Mucosa of rectum (tissue), 2 donors: ENCODE measurements around the gene CCDC152.
"Not testable (repeated sequence)": the region's sequence is repeated elsewhere in the genome, so short reads cannot be mapped to it uniquely, and the experiment has no call there.

Experiments used
- H3K27ac ChIP-seq, 2 donors: one replicate each; pipeline ENCODE4 v1.7.0; 2013; ENCODE audit warnings: inconsistent platforms in 2 of 2, low read depth in 2 of 2, low read length in 2 of 2
- H3K27me3 ChIP-seq, 2 donors: one replicate each; pipeline ENCODE4 v1.7.0; 2013; ENCODE audit warnings: low read length in 2 of 2; ENCODE audit not compliant: control insufficient read depth in 2 of 2, insufficient read depth in 2 of 2
- H3K36me3 ChIP-seq, 2 donors: one replicate each; pipeline ENCODE4 v1.7.0; 2013; ENCODE audit warnings: low read length in 2 of 2; ENCODE audit not compliant: control insufficient read depth in 2 of 2, insufficient read depth in 2 of 2
- H3K4me1 ChIP-seq, 2 donors: one replicate each; pipeline ENCODE4 v1.7.0; 2013; ENCODE audit warnings: low read length in 2 of 2, mild to moderate bottlenecking in 1 of 2; ENCODE audit not compliant: control insufficient read depth in 2 of 2, insufficient read depth in 2 of 2
- H3K4me3 ChIP-seq, 2 donors: one replicate each; pipeline ENCODE4 v1.7.0; 2013; ENCODE audit warnings: low read length in 2 of 2
- H3K9ac ChIP-seq, 2 donors: one replicate each; pipeline ENCODE4 v1.7.0; 2013; ENCODE audit warnings: low read length in 2 of 2, low read depth in 1 of 2, mild to moderate bottlenecking in 1 of 2
- H3K9me3 ChIP-seq, 2 donors: one replicate each; pipeline ENCODE4 v1.7.0; 2013; ENCODE audit warnings: low read length in 2 of 2; ENCODE audit not compliant: control insufficient read depth in 2 of 2
- donor health status: healthy.
- donor health status: Normal muscosa, but diverticular disease.

CCDC152 gene

DNA sequence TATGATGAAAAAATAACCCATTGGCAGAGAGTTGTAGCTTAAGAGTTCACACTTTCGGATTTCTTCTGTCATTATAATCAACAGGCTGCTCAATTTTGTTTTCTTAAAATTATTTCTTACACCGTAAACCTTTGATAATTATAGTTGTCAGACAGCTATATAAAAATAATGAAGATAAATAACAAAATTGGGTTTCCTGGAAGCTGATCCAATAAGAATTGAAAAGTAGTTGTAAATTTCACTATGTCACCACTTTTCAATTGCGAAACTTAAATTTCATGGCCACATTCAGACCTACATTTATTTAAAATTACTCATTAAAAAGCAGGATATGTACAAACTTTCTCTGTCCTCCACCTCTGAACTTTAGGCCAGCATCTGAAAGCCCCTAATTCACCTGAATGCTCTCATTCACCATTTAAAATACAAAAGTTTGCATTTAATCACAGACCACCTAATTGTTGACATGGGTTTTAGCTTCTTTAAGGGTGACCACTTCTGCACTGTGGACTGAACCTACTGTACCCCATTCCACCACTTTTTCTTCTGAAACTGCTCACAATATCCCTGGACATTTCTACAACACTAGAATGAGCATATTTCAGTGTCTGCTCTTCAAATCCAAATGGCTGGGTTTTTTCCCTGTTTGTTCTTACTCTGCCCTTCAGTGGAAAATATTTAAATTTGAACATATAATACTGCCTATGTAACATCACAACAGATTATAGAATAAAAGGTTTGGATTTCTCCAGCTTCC, 54.4 kb downstream of the CCDC152 start:
- peak overlapping the region; percentile 71 to 88 for H3K27ac ChIP-seq
- no peaks in the 10 kb centered on the region for H3K27me3 ChIP-seq
- peaks cover 0 to 9% of the 10 kb centered on the region in 2 donors for H3K4me1 ChIP-seq

DNA sequence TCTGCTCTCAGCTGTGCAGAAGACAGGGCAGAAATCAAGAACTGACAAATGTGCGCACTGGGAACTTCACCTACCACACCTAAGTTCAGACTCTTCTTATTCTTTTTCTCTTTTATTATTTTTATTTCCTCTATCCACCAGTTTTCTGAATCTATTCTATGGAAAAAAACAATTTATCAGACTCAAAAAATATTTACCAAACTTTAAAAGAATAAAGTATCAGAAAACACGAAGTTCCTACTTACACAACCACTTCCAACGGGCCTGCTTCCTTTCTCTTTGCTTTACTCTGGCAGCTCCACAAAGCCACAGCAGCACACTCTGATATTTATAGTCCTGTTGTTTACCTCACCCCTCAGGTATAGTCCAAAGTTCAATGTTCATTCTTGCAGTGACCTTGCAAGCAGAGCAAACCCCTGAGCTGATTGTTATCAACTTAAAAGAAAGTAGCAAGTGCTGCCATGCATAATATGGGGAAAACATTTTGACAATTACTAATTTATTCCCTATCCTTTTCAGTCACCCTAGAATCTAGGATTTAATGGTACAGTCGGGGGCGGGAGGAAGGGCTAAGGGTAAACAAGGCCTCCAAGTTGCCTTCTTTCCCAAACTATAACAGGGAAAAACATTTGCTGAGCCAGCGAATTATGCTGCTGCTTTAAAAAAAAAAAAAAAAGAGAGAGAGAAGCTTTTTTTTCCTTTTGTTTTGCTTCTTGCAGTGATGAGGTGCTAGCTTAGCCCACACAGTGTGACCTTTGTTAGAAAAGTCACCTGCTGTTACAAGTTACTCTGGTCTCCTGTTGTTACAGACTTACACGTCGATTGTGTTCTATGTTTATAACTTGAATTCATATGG, 55.2 kb downstream of the CCDC152 start, which contains the start of gene SELENOP:
Gene SELENOP, minus strand, starts transcription at position 302 of the 856 bp plus-strand sequence. CDS start 3,539 bp downstream, outside the sequence.
- Histone ChIP-seq H3K4me1 (peaks cover 0 to 9% of the 10 kb centered on the region in 2 donors), H3K36me3 (peaks cover 0 to 1% of the 10 kb centered on the region in 2 donors), H3K27me3 (no peaks in the 10 kb centered on the region), H3K27ac (peak within 1 kb of the TSS; percentile 71 to 88), H3K4me3 (peak within 1 kb of the TSS; percentile 75 to 92), H3K9me3 (no peaks in the 10 kb centered on the region), H3K9ac (peak within 1 kb of the TSS; percentile 72 to 85)

More for the DNA sequence above, 54.4 kb downstream of the CCDC152 start:
- Histone ChIP-seq H3K9ac (peak overlapping the region; percentile 72 to 85), H3K4me3 (peak overlapping the region; percentile 75 to 92), H3K9me3 (no peaks in the 10 kb centered on the region), H3K36me3 (peaks cover 5 to 9% of the 10 kb centered on the region in 2 donors)

DNA sequence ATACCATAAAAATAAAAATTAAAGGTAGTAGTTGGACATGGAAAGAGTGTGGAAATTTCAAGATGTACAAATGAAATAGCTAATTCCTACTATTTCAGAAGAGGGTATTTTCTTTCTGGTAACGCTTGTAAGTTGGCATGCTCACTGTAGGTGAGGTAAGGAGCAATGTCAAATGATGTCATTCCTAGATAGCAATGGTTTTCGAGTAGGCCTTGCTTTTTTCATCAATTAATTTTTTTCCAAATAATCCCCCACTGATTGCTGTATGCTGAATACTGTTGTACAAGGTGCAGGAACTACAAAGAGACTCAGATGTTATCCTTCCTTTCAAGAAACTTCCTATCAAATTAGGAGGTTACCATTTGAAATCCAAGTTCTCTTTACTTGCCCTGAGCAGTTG, 56.0 kb downstream of the CCDC152 start:
- H3K27ac ChIP-seq, result peak overlapping the region; percentile 71 to 88
- no peaks in the 10 kb centered on the region for H3K36me3 ChIP-seq
- no peak overlapping the region for H3K4me3 ChIP-seq
- H3K27me3 ChIP-seq, result no peaks in the 10 kb centered on the region
- no peaks in the 10 kb centered on the region for H3K9me3 ChIP-seq
- no peak overlapping the region for H3K9ac ChIP-seq
- peaks cover 0 to 9% of the 10 kb centered on the region in 2 donors for H3K4me1 ChIP-seq

DNA sequence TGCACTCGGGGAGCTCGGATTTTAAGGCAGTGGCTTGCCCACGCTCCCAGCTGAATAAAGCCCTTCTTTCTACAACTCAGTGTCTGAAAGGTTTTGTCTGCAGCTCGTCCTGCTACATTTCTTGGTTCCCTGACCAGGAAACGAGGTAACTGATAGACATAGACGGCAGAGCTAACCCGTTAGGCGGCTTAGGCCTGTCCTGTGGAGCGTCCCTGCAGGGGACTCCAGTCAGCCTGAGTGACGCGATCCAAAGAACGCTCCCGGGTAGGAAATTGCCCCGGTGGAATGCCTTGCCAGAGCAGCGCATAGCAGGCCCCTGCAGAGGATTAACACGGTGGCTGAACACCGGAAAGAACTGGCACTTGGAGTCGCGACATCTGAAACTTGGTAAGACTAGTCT, 56.9 kb downstream of the CCDC152 start:
- Histone ChIP-seq H3K9ac (no peak overlapping the region), H3K4me1 (peaks cover 0 to 9% of the 10 kb centered on the region in 2 donors), H3K27me3 (no peaks in the 10 kb centered on the region), H3K4me3 (no peak overlapping the region), H3K9me3 (no peaks in the 10 kb centered on the region), H3K36me3 (no peaks in the 10 kb centered on the region), H3K27ac (no peak overlapping the region)

DNA sequence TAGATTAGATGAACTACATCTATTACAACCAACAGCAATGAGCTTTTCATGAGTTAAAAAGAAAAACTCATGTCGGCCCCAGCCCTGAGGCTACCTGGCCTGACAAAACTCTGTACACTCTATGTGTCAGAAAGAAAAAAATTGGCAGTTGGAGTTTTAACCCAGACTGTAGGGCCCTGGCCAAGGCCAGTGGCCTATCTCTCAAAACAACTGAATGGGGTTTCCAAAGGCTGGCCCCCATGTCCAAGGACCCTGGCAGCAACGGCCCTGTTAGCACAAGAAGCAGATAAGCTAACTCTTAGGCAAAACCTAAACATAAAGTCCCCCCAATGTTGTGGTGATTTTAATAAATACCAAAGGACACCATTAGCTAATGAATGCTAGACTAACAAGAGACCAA, 59.9 kb downstream of the CCDC152 start:
- H3K9me3 ChIP-seq, H3K9ac ChIP-seq, H3K27ac ChIP-seq, H3K36me3 ChIP-seq, H3K4me1 ChIP-seq, H3K4me3 ChIP-seq, H3K27me3 ChIP-seq: not testable (repeated sequence)

DNA sequence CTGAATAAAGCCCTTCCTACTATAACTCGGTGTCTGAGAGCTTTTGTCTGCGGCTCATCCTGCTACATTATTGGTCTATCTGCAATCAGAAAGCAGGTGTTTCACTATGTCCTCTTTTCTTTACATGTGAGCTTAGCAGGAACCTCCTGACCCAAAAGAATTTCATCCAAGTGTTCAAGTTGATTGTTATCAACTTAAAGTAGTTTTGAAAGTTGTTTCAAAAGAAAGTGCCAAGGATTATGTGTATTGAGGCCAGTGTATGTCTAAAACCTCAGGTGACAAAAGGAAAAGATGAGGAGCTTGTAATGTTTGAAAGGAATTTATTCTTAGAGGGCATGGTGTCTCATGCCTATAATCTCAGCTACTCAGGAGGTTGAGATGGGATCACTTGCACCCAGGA, 63.1 kb downstream of the CCDC152 start:
- no peaks in the 10 kb centered on the region for H3K27me3 ChIP-seq
- H3K27ac ChIP-seq, result no peak overlapping the region
- H3K36me3 ChIP-seq, result no peaks in the 10 kb centered on the region
- no peaks in the 10 kb centered on the region for H3K9me3 ChIP-seq
- H3K9ac ChIP-seq, result no peak overlapping the region
- H3K4me1 ChIP-seq, result peaks cover 0 to 5% of the 10 kb centered on the region in 2 donors
- no peak overlapping the region for H3K4me3 ChIP-seq

DNA sequence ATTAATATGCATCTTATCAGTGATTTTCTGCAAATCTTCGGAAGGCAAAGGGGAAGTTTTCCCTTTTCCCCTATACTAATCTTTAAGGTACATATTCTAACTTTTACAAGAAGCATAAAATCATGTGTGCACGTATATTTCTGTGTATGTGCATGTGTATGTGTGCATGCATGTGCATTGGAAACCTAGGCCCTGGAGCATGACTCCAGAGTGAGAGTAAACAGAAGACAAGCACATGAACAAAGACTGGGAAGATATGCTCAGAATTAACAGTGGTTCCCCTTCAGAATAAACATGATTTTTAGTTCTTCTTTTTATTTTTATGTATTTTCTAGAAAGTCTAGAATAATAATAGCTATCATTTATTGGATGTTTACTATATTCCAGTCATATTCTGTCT, 65.9 kb downstream of the CCDC152 start:
- Histone ChIP-seq H3K4me3 (no peak overlapping the region), H3K27me3 (no peaks in the 10 kb centered on the region), H3K9me3 (no peaks in the 10 kb centered on the region), H3K27ac (no peak overlapping the region), H3K9ac (no peak overlapping the region), H3K4me1 (peaks cover 0 to 5% of the 10 kb centered on the region in 2 donors), H3K36me3 (no peaks in the 10 kb centered on the region)

DNA sequence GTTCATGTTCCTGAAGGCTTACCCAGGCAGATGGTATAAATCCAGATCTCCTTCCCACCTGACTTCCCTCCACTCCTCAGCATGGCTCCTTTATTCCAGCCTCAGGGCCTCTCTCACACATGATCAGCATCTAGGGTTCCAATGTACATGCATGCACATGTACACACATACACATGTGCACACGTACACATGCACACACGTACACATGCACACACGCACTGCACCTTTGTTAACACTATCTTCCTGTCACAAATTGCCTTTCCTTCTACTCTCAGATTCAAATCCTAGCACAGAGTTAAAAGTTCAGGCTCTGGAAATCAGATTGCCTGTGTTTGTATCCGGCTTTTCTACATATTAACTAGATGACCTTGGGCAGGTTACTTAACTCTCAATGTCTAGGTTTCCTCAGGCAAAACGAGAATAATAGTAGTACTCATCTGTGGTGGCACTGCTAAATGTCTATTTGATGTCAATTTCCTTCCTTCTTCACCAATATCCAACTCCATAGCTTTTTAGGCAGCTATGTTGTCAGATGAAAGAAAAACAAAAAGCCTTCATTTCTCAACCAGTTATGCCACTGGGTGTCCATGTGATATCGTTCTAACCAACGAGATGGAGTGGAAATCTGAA, 67.8 kb downstream of the CCDC152 start:
- Histone ChIP-seq H3K4me3 (no peak overlapping the region), H3K27ac (no peak overlapping the region), H3K4me1 (peaks cover 0 to 5% of the 10 kb centered on the region in 2 donors), H3K9me3 (no peaks in the 10 kb centered on the region), H3K36me3 (no peaks in the 10 kb centered on the region), H3K9ac (no peak overlapping the region), H3K27me3 (no peaks in the 10 kb centered on the region)

DNA sequence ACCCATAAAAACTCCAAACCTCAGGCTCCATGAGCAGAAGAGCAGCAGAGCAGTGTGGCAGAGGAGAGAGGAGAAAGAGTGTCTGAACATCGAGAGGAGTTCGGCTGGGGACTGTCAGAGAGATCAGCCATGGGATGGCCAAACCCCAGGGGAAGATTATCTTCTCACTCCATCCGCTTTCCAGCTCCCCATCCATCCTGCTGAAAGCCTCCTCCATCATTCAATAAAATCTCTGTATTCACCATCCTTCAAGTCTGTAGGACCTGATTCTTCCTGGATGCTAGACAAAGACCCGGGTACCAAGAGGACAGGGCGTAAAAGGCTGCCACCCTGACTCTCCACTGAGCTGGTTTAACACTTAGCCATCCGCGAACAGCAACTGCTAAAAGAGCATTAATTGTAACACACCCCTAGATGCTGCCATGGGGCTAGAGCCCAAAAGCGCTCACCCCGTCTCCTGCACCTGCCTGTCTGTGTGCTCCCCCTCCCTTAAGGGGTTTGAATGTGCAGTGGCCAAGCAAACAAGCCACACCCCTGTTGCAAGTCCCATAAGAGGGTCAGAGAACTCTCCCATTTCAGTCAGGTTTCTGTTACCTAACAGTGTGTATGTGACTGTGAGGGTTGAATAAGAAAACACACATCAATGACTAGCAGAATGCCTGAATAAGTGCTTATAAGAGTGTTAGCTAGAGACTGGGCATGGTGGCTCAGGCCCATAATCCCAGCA, 69.0 kb downstream of the CCDC152 start:
- no peaks in the 10 kb centered on the region for H3K9me3 ChIP-seq
- H3K36me3 ChIP-seq, result no peaks in the 10 kb centered on the region
- no peaks in the 10 kb centered on the region for H3K27me3 ChIP-seq
- no peak overlapping the region for H3K9ac ChIP-seq
- no peak overlapping the region for H3K4me3 ChIP-seq
- H3K4me1 ChIP-seq, result peaks cover 0 to 5% of the 10 kb centered on the region in 2 donors
- H3K27ac ChIP-seq, result no peak overlapping the region
